ENCODE results near the gene NT5M.
"Not testable (repeated sequence)": the region's sequence is repeated elsewhere in the genome, so short reads cannot be mapped to it uniquely, and the experiment has no call there.

Gene NT5M

GRCh38 chr17:17300624-17301568 lies 2.3 kb upstream of the NT5M start:
- Histone ChIP-seq H3K27me3 (ENCODE audit: insufficient read depth, poor library complexity, severe bottlenecking) (no peaks in the 10 kb centered on the region), H3K4me3 (replicated peaks; ENCODE audit: insufficient read depth, low read length) (no peak overlapping the region), H3K27ac (replicated peaks) (no peak overlapping the region)
- no peak for TF ChIP-seq POLR2AphosphoS5 (IDR thresholded peaks at IDR 0.05; ENCODE audit: low read depth)
- no peak for TF ChIP-seq CTCF (IDR thresholded peaks at IDR 0.05; ENCODE audit: insufficient read depth, low read length)
- TF ChIP-seq GABPA (IDR thresholded peaks at IDR 0.05; ENCODE audit: low read depth) = no peak
- TF ChIP-seq SPI1 (IDR thresholded peaks at IDR 0.05; ENCODE audit: borderline replicate concordance, low read depth) = no peak
- no peak for TF ChIP-seq REST (IDR thresholded peaks at IDR 0.05; ENCODE audit: insufficient replicate concordance, low read depth)
- DNase-seq (ENCODE audit: low read depth in 1 of 2, low spot score in 1 of 2) = no peak

GRCh38 chr17:17301659-17302058 lies 1.5 kb upstream of the NT5M start:
- not testable (repeated sequence) for H3K27ac ChIP-seq (replicated peaks); H3K27me3 ChIP-seq (ENCODE audit: insufficient read depth, poor library complexity, severe bottlenecking); DNase-seq (ENCODE audit: low read depth in 1 of 2, low spot score in 1 of 2); H3K4me3 ChIP-seq (replicated peaks; ENCODE audit: insufficient read depth, low read length)

GRCh38 chr17:17303847-17304490 lies 796 bp downstream of the NT5M start:
- no peak for DNase-seq (ENCODE audit: low read depth in 1 of 2, low spot score in 1 of 2)
- peak overlapping the region; percentile 54 for H3K4me3 ChIP-seq (replicated peaks; ENCODE audit: insufficient read depth, low read length)
- no peaks in the 10 kb centered on the region for H3K27me3 ChIP-seq (ENCODE audit: insufficient read depth, poor library complexity, severe bottlenecking)
- no peak; the same call in 1 of the 2 replicates for TF ChIP-seq POLR2AphosphoS5 (IDR thresholded peaks at IDR 0.05; ENCODE audit: low read depth)
- no peak for TF ChIP-seq REST (IDR thresholded peaks at IDR 0.05; ENCODE audit: insufficient replicate concordance, low read depth)
- TF ChIP-seq GABPA (IDR thresholded peaks at IDR 0.05; ENCODE audit: low read depth) = no peak
- TF ChIP-seq SPI1 (IDR thresholded peaks at IDR 0.05; ENCODE audit: borderline replicate concordance, low read depth) = no peak
- TF ChIP-seq CTCF (IDR thresholded peaks at IDR 0.05; ENCODE audit: insufficient read depth, low read length) = no peak
- peak overlapping the region; percentile 83 for H3K27ac ChIP-seq (replicated peaks)

GRCh38 chr17:17304521-17304985 lies 1.4 kb downstream of the NT5M start:
- no peak for TF ChIP-seq POLR2AphosphoS5 (IDR thresholded peaks at IDR 0.05; ENCODE audit: low read depth)
- no peak for TF ChIP-seq GABPA (IDR thresholded peaks at IDR 0.05; ENCODE audit: low read depth)
- Histone ChIP-seq H3K27me3 (ENCODE audit: insufficient read depth, poor library complexity, severe bottlenecking) (no peaks in the 10 kb centered on the region), H3K27ac (replicated peaks) (peak overlapping the region; percentile 83), H3K4me3 (replicated peaks; ENCODE audit: insufficient read depth, low read length) (peak overlapping the region; percentile 54)
- DNase-seq (ENCODE audit: low read depth in 1 of 2, low spot score in 1 of 2) = peak; percentile 28 to 47

Measured in HL-60 (cell line).